NCI-H446 (cell line): Measurements from ENCODE around the gene KCNH1.

ENCODE experiments used
- DNase-seq, 2 experiments: peaks; one replicate each; lab custom pipeline; 2025; lab: John Stamatoyannopoulos, UW

Gene KCNH1

DNA sequence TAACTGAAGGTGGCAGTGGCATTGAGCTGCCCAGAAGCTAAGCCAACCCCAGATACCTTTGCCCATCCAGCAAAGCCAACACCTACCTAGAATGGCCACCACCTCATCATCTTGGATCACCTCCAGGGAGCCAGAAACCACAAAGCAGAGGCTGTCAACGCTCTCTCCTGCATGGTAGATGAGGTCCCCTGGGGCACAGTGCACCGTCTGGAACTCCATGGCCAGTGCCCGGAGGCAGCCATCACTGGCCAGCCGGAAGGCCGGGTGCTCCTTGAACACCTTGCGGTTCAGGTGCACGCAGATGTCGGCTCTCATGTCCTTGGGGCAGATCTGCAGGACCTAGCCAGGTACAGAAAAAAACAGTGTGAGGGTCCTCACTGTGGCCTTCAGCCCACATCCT lies 336.5 kb downstream of the KCNH1 start:
- DNase-seq, result no peak

DNA sequence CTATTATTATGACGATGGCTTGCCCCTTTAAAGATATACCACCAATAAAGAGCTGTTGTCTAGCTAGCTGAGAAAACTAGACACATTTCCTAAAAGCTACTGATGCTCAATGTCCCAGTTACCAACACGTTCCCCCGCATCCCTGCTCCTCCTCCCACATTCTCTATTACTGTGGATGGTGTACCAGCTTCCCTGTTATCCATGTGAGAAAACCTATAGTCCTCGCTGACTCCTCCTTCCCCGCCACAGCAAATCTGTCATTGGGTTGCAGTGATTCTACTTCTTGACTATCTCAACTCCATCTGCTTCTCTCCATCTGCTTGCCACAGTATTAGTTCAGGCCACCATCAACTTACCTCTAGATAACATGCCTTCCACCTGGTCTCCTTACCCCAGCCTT lies 337.5 kb downstream of the KCNH1 start:
- no peak for DNase-seq

DNA sequence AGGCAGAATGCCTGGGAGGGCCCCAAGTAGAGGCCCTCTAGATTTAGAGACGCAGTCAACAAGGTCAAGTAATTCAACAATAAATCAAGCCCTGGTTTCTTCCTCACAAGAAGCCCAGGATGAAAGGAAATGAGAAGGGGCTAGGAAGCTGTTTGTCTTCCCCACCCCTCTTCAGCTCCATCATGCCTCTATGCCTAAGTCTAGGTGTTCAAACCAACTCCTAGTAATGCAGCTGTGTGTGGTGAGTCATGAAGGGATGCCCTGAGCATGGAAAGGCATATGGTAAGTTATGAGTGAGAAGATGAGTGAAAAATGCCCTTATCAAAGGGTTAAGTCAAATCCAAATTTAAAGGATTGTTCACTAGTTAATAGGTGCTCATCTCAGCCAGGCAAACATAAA lies 339.5 kb downstream of the KCNH1 start:
- no peak for DNase-seq

DNA sequence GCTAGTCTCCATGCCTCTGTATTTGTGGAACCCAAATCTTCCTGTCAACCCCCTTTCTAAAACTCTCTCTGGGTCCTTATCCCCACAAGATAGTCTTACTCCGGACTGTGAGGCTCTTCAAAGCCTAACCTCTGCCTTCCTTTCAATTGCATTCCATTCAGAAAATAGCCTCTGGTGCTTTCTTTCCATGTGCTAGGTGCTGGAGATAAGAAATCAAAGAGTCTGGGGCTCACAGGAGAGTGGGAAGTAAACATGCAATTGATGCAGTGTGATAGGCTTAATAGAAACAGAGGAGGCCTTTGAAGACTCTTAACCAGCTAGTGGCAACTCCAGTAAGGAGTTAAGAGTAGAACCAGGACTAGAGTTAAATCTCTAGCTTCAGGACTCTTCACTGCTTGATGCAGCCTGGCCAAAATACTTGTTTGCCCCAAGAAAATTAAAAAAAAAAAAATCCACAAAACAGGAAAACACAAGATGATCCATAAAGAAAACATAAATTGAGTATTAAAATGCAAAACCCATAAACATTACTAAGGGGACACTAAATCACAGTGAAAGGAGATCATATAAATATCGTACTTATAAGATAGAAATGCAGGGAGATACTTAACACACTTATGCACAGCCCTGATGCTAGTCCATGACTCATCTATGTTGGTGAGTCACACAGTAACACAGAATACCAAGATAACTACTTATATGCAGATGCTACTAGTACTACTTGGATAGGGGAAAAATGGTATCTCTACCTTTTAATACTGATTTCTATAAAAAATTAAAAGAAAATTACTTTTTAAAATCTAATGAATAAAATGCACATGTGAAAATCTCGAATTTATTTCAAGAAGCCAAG lies 341.5 kb downstream of the KCNH1 start:
- DNase-seq, result peak in 1 of 2 experiments; percentile 22

DNA sequence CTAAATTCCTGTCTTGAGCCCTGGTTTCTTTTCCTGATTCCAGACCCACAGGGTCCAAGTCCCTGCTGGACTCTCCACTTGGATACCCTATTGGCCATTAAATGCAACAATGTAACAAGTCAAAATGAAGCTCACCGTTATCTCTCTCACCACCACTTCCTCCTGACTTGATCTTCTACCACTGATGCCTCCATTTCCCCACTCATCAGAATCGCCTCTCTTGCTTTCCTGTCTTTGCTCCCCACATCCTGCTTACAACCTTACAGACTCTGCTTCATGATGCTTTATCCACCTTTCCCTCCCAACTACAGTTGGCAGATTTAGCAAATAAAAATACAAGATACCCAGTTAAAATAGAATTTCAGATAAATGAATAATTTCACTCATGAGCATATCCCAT lies 343.8 kb downstream of the KCNH1 start:
- no peak for DNase-seq

DNA sequence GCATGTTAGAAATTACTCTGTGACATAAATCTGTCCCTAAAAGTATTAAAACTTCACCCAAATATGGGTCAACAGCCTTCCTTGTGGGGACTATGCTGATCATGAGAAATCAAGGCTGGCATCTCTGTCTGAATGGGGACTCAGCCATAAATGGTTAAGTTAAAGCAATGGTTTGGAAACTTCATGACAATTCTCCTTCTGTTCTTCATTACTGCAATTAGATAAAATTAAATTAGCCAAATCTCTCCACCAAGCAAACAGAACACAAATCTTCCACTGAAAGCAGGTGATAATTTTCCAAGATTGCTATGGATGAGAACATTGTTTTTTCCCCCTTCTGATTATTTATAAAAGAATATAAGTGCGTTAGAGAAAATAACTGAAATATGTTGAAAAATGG lies 346.1 kb downstream of the KCNH1 start:
- no peak for DNase-seq

DNA sequence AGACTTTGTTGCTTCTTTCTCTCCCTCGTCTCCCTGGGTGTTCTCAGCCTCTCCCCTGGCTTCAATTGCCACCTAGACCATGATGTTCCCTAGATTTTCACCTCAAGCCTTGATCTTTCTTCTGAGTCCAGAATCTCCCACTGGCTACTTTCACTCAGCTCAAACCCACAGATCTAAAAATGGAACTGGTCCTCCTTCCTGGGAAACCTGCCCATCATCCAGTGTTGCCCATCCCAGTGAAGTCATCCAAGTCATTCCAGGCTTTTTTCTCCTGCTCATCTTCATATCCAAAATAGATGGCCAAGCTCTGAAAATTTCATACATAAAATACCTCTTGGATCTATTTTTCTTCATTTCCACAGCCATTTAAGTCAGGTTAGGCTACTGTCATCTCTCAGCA lies 347.4 kb downstream of the KCNH1 start:
- no peak for DNase-seq

DNA sequence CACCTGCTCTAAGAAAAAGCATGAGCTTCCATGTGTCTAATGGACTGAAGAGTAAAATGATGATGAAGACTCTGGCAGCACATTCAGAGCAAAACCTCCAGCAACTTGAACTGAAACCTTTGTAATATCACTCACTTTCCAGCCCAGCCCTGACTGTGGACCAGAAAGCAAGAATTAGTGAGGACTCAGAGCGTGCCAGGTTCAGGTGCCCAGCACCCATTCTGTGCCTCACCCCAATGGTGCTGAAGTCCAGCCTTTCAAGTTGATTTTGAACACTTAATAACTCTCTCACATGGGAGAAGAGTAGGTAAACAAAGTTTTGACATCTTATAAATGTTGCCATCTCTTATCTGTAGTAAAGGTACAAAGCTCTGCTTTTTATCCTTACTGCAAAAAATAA lies 350.0 kb downstream of the KCNH1 start:
- no peak for DNase-seq

DNA sequence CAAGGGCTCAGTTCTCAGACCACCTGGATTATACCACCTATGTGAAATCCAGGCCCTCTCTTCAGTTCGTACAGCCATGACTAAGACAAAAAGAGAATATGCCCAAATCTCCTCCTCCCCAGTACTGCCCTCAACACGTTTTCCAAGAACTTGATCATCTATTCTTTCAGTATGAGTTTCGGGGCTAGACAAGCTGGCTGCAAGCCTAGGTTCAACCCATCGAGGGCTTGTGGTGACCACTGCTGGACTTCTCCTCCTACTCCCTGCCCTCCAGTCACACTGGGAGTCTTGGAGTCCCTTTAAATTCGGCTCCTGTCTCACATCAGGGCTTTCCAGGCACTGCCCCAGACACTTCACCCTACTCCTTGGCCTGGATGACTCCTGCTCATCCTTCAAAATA lies 352.3 kb downstream of the KCNH1 start:
- no peak for DNase-seq

DNA sequence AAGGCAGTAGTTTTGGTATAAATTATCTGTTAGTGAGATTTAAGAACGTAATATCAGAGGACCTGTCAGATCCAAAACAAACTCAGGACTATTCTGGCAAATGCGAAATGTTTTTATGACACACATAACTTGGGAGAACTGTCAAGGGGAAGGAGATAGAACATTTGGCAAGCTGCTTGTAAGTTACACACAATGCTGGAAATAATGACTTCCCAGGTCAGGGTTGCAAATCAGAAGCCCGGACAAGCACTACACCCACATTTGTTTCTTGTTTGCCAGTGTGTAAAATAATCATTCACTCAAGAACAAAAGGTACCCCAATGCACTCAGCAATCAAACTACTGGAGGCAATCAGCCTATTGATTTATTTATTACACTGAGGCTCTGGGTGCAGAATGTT lies 354.7 kb downstream of the KCNH1 start:
- no peak for DNase-seq

DNA sequence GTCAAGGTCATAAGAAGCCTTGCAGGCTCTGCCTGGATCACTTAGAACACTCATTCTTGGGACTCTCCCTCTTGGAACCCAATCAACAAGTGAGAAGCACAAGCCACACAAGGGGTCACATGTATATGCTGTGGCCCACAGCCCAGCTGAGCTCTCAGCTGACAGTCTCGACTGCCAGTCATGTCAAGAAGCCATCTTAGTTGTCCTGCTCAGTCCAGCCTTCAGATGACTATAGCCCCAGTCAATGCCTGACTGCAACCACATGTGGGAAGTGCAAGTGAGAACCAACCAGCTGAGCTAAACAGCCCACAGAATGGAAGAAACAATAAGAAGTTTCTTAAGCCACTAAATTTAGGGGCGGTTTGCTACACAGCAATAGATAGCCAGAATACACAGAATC lies 356.0 kb downstream of the KCNH1 start:
- DNase-seq, result no peak

DNA sequence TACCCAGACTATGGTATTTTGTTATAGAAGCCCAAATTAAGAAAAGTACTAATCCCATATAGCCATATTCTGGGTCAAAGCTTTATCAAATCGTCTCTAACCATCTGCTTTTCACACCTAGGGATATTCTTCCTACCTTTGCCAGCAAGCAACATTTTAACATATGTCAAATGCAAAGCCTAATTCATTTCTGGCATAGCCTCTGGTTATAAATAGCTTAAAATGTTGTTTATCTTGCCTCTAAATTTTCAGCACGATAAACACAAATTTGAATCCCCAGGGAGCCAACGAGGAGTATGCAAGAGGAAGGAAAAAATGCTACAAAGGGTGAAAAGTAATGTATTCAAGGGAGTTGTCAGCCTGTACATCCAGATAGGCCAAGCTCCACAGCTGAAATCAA lies 357.2 kb downstream of the KCNH1 start:
- DNase-seq, result no peak

DNA sequence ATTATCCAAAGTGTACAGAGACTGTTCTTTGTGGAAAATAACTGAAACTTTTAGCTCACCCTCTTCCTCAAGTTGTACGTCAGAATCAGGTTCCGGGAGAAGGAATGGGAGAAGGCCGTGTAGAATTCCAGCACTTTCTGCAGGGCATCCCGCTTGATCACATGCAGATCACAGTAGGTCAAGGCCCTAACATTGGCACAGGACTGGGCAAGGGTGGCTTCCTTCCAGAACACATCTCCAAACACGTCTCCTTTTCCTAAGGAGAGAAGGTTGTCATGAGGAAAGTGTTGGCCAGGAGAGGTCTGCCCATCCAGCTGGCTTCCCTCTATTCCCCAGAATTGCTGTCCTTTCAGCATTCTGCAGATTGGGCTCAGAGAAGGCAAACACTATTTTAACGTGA lies 358.7 kb downstream of the KCNH1 start:
- no peak for DNase-seq

DNA sequence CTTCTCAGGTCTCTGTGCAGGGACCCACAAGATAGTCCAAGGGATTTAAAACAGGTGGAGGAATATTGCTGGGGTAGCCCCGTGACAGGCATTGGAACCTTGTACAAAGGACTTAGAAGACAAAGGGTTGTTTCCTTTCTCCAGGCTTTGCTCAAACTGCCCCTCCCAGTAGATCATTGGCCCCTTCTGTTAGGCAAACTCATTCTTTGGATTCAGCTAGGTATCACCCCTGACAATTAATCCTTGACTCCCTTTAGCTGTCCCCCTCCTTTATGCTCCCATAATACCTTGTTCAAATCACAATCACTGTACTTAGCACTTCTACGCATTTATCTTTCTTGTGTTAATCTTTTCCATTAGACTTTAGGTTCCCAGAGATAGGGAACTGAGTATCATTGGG lies 360.5 kb downstream of the KCNH1 start:
- no peak for DNase-seq

DNA sequence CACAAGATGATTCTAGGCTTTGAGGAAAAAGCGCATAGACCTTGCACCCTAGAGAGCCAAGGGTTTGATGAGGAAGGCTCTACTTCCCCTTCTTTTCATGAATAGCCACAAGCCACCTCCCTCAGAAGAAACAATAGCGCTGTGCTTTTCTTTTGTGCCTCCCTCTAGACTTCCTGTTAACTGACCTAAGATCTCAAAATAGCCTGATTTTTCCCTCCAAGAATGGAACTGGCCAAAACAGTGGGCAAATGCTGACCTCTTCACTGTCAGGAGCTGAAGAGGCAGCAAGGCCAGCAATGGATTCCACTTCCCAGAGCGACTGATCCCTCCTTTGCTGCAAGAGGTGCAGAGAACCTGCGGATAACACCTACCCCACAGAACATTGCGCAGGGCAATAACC lies 362.8 kb downstream of the KCNH1 start:
- no peak for DNase-seq

DNA sequence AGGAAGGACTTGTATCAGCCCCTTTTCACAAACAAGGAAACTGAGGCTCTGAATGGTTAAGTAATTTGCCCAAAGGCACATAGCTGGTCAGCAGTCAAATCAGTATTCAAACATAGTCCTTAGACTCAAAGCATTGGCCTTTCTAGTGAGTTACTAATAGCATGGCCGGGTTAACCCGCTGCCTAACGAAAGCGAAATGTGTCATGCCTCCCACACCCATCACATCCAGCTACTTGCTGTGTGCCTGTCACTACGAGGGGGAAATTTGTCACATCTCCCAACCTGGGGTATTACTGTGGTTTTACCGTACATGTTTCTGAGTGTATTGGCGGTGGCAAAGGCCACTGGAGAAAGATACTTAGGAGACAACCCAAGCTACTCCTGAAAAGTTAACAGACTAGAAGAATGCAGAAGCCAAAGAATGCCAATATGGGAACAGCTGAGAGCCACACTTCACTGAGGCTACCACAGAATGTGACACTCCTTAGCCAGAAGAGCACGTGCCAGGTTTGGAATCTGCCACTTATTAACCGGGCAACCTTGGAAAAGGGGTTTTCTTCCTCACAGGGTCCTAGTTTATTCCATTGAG lies 363.5 kb downstream of the KCNH1 start:
- DNase-seq, result no peak

DNA sequence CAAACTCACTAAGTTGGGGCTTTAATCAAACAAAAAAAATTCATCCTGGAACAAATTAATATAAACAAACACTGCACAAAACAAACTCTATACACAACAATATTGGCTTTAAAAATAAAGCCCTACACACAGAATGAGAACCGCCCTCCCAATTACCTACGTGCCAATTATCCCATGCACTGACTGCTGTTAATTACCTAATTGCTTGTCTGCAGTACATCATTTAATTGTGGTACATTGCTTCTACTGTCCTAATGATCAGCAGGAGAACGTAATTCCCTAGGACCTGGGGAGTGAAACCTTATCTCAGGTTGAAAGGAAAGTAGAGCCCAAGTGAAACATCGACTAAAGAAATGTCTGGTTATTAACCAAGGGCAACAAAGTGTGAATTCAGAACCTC lies 364.5 kb downstream of the KCNH1 start:
- no peak for DNase-seq

DNA sequence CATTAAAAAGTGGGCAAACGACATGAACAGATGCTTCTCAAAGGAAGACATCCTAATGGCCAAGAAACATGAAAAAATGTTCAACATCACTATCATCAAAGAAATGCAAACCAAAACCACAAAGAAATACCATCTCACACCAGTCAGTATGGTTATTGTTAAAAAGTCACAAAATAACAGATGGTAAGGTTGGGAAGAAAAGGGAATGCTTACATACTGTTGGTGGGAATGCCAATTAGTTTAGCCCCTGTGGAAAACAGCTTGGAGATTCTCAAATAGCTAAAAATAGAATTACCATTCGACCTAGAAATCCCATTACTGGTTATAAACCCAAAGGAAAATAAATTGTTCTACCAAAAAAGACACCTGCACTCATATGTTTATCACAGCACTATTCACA lies 369.4 kb downstream of the KCNH1 start:
- peak in 1 of 2 experiments; percentile 4 for DNase-seq

DNA sequence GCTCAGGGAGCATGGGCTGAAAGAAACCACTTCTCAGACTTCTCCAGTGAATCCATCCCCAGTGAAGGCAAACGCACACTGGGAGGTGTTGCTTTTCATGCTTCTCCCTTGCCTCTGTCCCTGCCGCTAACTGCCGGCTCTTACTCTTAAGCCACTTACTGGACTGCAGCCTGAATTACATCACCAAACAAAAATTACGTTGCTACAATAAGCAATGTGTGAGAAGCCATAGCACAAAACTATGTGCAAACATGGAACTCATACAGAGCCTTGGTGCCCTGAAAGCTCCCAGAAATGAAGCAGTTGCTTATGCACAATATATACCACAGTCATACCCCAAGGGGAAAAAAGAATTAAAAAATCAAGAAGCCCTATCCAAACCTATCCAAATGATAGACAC lies 375.2 kb downstream of the KCNH1 start:
- no peak for DNase-seq

DNA sequence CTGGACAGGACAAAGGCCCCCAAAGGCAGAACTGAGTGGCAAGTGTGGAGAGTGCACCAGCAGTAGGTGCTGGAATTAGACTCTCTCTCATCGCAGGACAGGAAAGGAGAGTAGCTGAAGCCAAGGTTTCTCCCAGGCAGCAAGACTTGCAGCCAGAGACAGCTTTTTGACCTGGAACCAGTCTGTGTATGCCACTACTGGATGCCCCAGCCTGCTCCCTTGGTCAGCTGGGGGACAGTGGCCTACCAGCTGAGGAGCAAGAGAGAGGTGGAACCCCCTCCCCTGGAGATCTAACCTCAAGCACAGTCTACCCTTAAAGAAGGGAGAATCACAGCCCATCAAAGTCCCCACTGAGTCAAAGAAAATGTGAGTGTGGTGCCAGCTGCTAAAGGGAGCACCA lies 375.7 kb downstream of the KCNH1 start:
- no peak for DNase-seq

DNA sequence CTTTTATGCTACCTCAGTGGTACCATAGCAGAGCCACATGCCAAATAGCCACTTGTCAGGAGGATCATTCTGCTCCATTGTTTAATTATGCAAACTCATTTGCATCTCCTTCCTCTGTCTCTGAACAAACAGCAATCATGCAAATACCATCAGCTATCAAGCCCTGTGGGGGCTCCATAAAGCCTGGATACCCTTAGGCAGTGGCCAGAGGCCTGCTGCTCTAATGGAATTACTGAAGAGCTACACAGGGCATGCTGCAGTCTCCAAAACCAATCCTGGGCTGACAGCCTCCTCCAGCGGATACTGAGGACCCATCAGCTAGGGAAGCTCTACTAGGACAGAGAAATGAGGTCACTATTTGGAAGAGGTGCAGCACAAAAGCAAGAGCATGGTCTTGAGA lies 376.3 kb downstream of the KCNH1 start:
- DNase-seq, result no peak

DNA sequence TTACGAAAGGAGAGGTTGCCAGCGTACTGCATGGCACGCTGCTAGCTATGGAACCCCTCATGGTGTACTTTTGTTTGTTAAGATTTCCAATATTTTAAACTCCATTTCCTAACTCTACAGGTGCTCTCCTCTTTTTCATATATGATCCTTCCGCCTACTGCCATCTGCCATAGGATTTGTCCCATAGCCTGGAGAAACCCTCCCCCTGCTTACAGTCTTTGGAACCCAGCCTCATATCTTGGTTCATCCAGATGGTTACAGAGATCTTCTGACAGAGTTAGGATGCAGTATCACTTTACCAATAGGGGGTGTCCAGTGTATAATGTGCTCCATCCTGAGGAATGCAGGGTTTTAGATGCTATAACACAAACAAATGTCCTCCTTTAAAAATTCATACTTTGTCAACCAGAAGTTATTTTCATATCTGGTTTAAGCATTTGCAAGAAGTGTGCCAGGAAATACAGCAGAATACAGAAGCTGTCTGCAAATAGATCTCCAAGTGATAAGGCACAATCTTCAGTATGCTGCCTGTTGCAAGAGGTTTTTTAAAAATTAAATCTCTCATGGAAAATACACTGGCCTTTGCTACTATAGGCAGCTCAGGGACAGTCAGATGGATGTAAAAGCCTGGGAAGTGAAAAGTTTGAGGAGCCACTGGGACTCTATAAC lies 377.8 kb downstream of the KCNH1 start:
- no peak for DNase-seq

DNA sequence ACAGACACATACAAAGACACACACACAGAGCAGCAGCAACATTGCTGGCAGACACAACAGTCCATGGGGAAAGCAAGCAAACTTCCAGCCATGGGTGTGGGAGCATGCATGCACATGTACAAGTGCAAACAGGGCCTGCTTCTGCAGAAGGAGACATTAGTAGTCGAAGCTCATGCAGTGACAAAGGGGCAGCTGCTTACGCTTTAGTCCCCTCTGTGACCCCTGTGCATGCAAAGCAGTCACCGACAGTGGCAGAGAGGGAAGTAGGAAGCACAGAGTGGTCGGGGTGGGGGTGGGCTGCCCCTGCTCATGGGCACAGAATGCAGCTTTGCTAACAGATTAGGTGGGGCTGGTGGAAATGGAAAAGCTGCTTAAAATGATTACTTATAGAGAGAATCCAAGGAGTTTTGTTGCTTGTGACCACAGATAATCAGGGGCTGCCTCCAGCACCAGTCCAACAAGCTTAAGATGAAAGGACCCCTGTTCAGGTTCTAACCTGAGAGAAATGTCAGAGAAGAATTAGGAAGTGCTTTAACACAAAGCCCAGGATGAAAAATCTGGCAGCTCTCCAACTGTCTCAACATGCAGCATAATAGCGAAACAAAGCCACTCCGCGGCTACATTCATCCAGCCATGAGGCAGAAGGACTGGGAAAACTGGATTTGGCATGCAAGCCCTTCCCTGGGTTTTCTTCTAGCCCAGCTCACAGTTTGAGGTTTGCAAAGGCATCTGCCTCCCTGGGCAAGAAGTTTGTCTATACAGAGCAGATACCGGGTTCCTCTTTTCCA lies 378.9 kb downstream of the KCNH1 start:
- DNase-seq, result peak; percentile 39 to 69
